Measurements from ENCODE around the gene CBL.

- TF ChIP-seq CREB1 (IDR thresholded peaks at IDR 0.05; ENCODE audit: low read depth) (no peak), YY1 (IDR thresholded peaks at IDR 0.05; ENCODE audit: low read depth) (no peak), EP300 (IDR thresholded peaks at IDR 0.05; ENCODE audit: borderline replicate concordance) (no peak), TCF12 (IDR thresholded peaks at IDR 0.05; ENCODE audit: low read depth) (no peak), USF1 (IDR thresholded peaks at IDR 0.05) (no peak), NFIC (IDR thresholded peaks at IDR 0.05) (no peak)
- TF ChIP-seq, protein P1, sequence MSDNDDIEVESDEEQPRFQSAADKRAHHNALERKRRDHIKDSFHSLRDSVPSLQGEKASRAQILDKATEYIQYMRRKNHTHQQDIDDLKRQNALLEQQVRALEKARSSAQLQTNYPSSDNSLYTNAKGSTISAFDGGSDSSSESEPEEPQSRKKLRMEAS (IDR thresholded peaks at IDR 0.05): no peak
Measured at GRCh38 chr11:119310682-119311052, 104.5 kb downstream of the CBL start.

All from Ishikawa (cell line).